ENCODE measurements around the gene CAND2.

GRCh38 chr3:12837295-12837986, 41.0 kb downstream of the CAND2 start:
- TF ChIP-seq RAD21 (IDR thresholded peaks at IDR 0.05 in 1 of 2, conservative IDR thresholded peaks at IDR 0.05 in 1 of 2; ENCODE audit: low read depth in 2 of 2, low read length in 2 of 2): no peak
- no peak for TF ChIP-seq NRF1 (IDR thresholded peaks at IDR 0.05; ENCODE audit: low read depth, low read length)
- no peak for TF ChIP-seq EP300 (IDR thresholded peaks at IDR 0.05; ENCODE audit: borderline replicate concordance in 1 of 2, low read depth in 2 of 2, low read length in 2 of 2)
- TF ChIP-seq POLR2A (IDR thresholded peaks at IDR 0.05; ENCODE audit: control extremely low read depth in 1 of 2, low read depth in 2 of 2, low read length in 2 of 2): no peak
- no peak for TF ChIP-seq CTCF (IDR thresholded peaks at IDR 0.05; ENCODE audit: control extremely low read depth in 1 of 3, insufficient read depth in 1 of 3, low read depth in 1 of 3, low read length in 3 of 3)
- TF ChIP-seq MAX (IDR thresholded peaks at IDR 0.05): no peak
- TF ChIP-seq KDM1A (IDR thresholded peaks at IDR 0.05; ENCODE audit: borderline replicate concordance, low read length): no peak
- no peak for TF ChIP-seq KDM4A (IDR thresholded peaks at IDR 0.05; ENCODE audit: low read depth, low read length, severe bottlenecking)
- TF ChIP-seq CHD7 (IDR thresholded peaks at IDR 0.05; ENCODE audit: insufficient replicate concordance, low read length): no peak
- no peak for TF ChIP-seq EZH2 (IDR thresholded peaks at IDR 0.05; ENCODE audit: low read depth, low read length, severe bottlenecking)
- no peak for TF ChIP-seq CHD2 (IDR thresholded peaks at IDR 0.05; ENCODE audit: low read length)

Measured in H1 (cell line).